MM.1S (cell line): ENCODE data around the gene ECT2.

Experiments
- EZH2phosphoT487 ChIP-seq: fragments of 300-600 bp; sonication (generic); IDR thresholded peaks from 2 replicates; pipeline ENCODE4 v1.6.1; 2018; ENCODE audit warnings: antibody characterized with exemption, low read length
- TF ChIP-seq, protein P1 (sequence below): fragments of 300-600 bp; sonication (generic); IDR thresholded peaks from 2 replicates; pipeline ENCODE4 v1.5.1; 2016; ENCODE audit warnings: antibody characterized with exemption, low read length, mixed read lengths

DNA sequence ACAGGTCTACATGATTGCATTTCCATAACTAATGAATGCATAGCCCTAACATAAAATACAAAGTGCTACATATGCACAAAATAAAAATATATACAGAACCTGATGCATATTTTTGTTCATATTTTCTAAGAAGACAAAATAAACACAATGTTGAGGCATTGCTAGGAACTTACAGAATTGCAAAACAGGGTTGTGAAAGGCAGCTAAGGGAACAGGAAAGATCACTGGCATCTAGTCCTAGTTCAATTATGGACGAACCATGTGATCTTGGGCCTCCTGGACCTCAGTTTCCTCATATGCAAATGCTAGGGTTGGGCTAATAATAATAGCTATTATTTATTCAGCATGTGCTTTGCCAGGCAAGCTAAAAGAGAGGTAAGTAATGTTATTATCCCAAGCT lies 24.1 kb upstream of the ECT2 start:
- TF ChIP-seq, protein P1, sequence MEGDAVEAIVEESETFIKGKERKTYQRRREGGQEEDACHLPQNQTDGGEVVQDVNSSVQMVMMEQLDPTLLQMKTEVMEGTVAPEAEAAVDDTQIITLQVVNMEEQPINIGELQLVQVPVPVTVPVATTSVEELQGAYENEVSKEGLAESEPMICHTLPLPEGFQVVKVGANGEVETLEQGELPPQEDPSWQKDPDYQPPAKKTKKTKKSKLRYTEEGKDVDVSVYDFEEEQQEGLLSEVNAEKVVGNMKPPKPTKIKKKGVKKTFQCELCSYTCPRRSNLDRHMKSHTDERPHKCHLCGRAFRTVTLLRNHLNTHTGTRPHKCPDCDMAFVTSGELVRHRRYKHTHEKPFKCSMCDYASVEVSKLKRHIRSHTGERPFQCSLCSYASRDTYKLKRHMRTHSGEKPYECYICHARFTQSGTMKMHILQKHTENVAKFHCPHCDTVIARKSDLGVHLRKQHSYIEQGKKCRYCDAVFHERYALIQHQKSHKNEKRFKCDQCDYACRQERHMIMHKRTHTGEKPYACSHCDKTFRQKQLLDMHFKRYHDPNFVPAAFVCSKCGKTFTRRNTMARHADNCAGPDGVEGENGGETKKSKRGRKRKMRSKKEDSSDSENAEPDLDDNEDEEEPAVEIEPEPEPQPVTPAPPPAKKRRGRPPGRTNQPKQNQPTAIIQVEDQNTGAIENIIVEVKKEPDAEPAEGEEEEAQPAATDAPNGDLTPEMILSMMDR = no peak
- TF ChIP-seq EZH2phosphoT487 = no peak
